ENCODE data around the gene TMUB2. TPM values are rescaled to one million over a fixed set of nuclear protein-coding genes. Genes with fewer than 3 reads are reported as not detected.

TMUB2 gene
- total and polyA plus RNA-seq, 2 of the 13 experiments (the other 11 are each of a cell fraction or from before 2014, with no cell fraction given): 26.9 to 50.8 TPM

DNA sequence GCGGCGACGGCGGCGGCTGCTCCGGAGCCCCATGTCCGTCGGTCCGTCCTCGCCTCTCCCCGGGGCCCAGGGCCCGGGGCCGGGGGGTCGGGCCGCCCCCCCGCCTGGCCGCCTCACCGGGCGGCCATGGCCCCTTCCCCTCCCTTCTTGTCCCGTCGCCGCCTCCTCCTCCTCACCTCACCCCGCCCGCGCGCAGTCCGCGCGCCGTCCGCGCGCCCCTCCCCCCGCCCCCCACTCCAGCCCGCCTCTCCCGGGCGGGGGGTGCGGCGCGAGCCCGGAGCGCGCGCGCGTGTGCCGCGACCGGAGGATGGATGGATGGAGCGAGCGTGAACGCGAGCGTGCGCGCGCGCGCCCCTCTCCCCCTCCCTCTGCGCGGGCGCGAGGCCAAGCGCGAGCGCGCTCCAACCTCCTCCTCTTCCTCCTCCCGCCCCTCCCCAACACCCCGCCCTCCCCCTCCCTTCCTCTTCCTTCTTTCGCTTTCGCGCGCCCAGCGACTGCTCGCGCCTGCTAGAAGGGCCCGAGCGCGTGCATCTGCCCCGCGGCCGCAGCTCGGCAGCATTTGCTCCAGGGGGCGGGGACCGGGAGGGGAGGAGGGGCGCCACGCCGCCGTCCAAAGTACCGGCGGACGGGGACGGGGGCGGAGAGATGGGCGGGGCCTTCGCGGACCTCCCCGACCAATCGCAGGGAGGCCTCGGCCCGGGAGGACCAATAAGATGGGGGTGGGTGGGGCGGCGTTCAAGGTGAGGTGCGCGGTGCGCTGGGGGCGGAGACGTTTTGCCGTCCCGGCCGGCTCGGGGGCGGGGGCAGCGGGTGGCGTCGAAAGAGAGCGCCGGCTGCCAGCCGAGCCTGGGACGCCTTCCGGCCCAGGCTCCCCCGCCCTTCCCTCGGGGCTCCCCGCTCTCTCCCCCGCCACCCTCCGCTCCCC is 13.0 kb downstream of the TMUB2 start, which contains the start of gene ATXN7L3 (continued):
- TF ChIP-seq GMEB1 (CRISPR knock-in tag; IDR thresholded peaks at IDR 0.05; ENCODE audit: borderline replicate concordance) (peak; percentile 66; the same call in 1 of the 2 replicates), ZNF12 (CRISPR knock-in tag; IDR thresholded peaks at IDR 0.05) (no peak), ZFP91 (CRISPR knock-in tag; IDR thresholded peaks at IDR 0.05; ENCODE audit: borderline replicate concordance) (no peak; the same call in 1 of the 2 replicates), ZNF564 (CRISPR knock-in tag; IDR thresholded peaks at IDR 0.05) (0 out of 2 replicates have a peak, but pooled peaks have one; percentile 47), NCOA5 (CRISPR knock-in tag; IDR thresholded peaks at IDR 0.05) (no peak), CAMTA2 (CRISPR knock-in tag; IDR thresholded peaks at IDR 0.05; ENCODE audit: borderline replicate concordance) (no peak), BCLAF1 (IDR thresholded peaks at IDR 0.05) (no peak)
- TF ChIP-seq, protein P1, sequence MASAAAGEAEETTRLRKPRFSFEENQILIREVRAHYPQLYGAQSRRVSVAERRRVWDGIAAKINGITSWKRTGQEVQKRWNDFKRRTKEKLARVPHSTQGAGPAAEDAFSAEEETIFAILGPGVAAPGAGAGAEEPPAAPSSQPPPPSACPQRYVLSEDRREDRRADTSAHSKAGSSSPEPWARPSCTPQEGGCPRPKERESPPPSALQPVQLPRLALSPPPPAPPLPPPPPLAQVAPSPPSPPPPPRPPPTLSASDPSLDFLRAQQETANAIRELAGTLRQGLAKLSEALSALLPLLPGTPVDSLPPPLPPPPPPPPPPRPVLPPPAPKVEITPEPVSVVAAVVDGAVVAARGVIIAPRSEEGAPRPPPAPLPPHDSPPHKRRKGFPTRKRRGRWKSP (CRISPR knock-in tag; IDR thresholded peaks at IDR 0.05): peak; percentile 66; the same call in 1 of the 2 replicates
- TF ChIP-seq, protein P2, sequence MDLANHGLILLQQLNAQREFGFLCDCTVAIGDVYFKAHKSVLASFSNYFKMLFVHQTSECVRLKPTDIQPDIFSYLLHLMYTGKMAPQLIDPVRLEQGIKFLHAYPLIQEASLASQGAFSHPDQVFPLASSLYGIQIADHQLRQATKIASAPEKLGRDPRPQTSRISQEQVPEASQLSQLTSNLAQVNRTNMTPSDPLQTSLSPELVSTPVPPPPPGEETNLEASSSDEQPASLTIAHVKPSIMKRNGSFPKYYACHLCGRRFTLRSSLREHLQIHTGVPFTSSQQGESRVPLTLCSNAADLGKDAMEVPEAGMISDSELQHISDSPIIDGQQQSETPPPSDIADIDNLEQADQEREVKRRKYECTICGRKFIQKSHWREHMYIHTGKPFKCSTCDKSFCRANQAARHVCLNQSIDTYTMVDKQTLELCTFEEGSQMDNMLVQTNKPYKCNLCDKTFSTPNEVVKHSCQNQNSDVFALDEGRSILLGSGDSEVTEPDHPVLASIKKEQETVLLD (CRISPR knock-in tag; IDR thresholded peaks at IDR 0.05; ENCODE audit: low read depth): peak; percentile 98
- TF ChIP-seq, protein P3, sequence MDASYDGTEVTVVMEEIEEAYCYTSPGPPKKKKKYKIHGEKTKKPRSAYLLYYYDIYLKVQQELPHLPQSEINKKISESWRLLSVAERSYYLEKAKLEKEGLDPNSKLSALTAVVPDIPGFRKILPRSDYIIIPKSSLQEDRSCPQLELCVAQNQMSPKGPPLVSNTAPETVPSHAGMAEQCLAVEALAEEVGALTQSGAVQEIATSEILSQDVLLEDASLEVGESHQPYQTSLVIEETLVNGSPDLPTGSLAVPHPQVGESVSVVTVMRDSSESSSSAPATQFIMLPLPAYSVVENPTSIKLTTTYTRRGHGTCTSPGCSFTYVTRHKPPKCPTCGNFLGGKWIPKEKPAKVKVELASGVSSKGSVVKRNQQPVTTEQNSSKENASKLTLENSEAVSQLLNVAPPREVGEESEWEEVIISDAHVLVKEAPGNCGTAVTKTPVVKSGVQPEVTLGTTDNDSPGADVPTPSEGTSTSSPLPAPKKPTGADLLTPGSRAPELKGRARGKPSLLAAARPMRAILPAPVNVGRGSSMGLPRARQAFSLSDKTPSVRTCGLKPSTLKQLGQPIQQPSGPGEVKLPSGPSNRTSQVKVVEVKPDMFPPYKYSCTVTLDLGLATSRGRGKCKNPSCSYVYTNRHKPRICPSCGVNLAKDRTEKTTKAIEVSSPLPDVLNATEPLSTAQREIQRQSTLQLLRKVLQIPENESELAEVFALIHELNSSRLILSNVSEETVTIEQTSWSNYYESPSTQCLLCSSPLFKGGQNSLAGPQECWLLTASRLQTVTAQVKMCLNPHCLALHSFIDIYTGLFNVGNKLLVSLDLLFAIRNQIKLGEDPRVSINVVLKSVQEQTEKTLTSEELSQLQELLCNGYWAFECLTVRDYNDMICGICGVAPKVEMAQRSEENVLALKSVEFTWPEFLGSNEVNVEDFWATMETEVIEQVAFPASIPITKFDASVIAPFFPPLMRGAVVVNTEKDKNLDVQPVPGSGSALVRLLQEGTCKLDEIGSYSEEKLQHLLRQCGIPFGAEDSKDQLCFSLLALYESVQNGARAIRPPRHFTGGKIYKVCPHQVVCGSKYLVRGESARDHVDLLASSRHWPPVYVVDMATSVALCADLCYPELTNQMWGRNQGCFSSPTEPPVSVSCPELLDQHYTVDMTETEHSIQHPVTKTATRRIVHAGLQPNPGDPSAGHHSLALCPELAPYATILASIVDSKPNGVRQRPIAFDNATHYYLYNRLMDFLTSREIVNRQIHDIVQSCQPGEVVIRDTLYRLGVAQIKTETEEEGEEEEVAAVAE (CRISPR knock-in tag; IDR thresholded peaks at IDR 0.05; ENCODE audit: borderline replicate concordance): 0 out of 2 replicates have a peak, but pooled peaks have one; percentile 50

Data from HepG2 (cell line).